ENCODE measurements around the gene C15orf39.
A peak's percentile ranks its signal among the peaks of the same experiment; 100 is the strongest.

C15orf39 gene

GRCh38 chr15:75174729-75175128 lies 27.0 kb upstream of the C15orf39 start:
- TF ChIP-seq TAF1 (IDR thresholded peaks at IDR 0.05; ENCODE audit: borderline replicate concordance, low read depth, low read length) (no peak), POLR2AphosphoS5 (IDR thresholded peaks at IDR 0.05; ENCODE audit: low read depth, low read length) (no peak), POLR2A (IDR thresholded peaks at IDR 0.05; ENCODE audit: low read depth, low read length) (no peak)
- FAIRE-seq = no peak
- no peak for DNase-seq (ENCODE audit: insufficient read length)

DNA sequence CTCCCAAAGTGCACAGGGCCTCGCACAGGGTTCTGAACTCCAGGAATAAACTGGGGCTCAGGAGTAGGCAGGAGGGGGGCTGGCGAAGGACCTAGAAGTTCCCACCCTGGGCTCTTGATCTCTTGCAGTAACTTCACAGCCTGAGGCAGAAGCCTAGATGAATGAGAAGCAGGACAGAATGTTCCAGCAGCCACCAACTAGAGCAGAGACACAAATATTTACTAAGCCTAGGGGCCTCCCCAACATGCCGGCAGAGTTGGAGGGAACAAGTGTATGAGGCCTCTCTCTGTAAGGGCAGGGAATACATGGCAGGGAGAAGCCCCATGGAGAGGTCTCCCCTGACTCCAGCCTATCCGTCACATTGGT lies 25.3 kb upstream of the C15orf39 start:
- TF ChIP-seq POLR2AphosphoS5 (IDR thresholded peaks at IDR 0.05; ENCODE audit: low read depth, low read length) (no peak), TAF1 (IDR thresholded peaks at IDR 0.05; ENCODE audit: borderline replicate concordance, low read depth, low read length) (no peak), POLR2A (IDR thresholded peaks at IDR 0.05; ENCODE audit: low read depth, low read length) (no peak)
- FAIRE-seq = no peak
- DNase-seq (ENCODE audit: insufficient read length) = no peak

GRCh38 chr15:75177360-75178071 lies 24.2 kb upstream of the C15orf39 start:
- no peak for TF ChIP-seq TAF1 (IDR thresholded peaks at IDR 0.05; ENCODE audit: borderline replicate concordance, low read depth, low read length)
- TF ChIP-seq POLR2AphosphoS5 (IDR thresholded peaks at IDR 0.05; ENCODE audit: low read depth, low read length) = no peak
- FAIRE-seq = no peak
- no peak for DNase-seq (ENCODE audit: insufficient read length)

DNA sequence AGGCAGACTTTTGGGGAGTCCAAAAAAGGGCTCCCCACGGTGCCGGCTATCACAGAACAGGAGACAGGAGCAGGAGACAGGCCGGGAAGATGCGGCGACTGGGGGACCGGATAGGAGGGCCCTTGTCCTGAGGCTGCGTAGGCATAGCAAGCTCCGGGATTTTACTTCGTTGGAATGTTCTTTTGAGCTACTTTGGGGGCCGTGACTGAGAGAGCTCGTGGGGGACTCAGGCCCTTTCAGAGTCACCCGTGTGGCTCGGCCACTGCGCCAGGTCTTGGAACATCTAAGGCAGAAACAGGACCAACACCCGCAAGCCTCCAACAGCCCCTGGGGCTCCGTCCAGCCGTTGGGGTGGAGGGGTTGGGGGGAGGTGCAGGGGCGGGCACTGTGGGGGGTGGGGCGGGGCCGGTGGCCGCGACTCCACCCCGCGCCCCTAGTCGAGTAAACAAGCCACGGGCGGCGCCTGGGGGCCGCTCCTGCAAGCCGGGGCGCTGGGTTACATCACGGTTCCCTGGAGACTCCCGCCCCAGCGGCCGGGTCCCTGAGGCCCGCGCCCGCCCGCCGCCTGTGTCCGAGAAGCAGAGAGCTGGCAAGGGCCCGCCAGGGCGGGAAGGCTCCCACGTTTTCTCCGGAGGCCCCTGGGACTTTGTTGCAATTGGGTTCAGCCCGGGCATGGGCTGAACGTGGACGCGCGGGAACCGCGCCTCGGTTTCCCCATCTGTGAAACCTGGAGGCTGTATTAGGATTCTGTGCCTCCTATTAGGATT lies 23.3 kb upstream of the C15orf39 start:
- DNase-seq (ENCODE audit: insufficient read length) (peak; percentile 61), FAIRE-seq (no peak)
- TF ChIP-seq POLR2AphosphoS5 (IDR thresholded peaks at IDR 0.05; ENCODE audit: low read depth, low read length) = no peak
- TF ChIP-seq POLR2A (IDR thresholded peaks at IDR 0.05; ENCODE audit: low read depth, low read length) = no peak
- no peak for TF ChIP-seq TAF1 (IDR thresholded peaks at IDR 0.05; ENCODE audit: borderline replicate concordance, low read depth, low read length)

DNA sequence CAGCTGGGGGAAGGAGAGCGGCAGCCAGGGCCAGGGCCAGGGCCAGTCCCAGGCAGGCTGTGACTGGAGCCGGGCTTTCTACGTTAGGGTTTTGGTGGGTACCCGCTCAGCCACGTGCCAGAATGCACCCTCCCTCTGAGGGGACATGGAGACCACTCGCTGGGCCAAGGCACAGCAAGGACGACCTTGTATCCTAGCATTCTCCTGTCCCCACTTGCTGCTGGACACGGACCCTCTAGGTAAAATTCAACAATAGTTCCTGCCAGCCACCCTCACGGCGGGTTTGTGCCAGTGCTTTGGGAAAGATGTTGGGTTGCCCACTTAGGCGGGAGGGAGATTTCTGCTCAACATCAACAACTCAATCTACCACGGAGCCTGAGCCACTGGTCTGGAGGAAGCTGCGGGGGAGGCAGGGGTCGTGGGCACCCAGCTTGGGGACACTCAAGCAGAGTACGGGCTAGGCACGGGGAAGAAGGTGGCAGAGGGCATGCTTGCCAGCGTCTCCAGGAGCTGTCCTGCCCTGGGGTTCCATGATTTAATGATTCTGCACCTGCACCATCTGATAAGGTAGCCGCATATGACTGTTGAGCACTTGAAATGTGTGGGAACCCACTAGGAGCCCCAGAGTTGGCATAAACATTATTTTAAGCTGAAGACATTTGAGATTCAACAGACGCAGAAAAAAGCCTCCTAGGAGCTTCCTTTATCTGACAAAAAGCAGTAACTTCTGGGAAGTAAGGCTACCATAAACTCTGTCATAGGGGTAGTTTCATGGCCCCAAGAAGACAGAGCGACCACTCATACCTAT lies 22.5 kb upstream of the C15orf39 start:
- TF ChIP-seq POLR2AphosphoS5 (IDR thresholded peaks at IDR 0.05; ENCODE audit: low read depth, low read length) (no peak), TAF1 (IDR thresholded peaks at IDR 0.05; ENCODE audit: borderline replicate concordance, low read depth, low read length) (no peak)
- no peak for DNase-seq (ENCODE audit: insufficient read length)
- FAIRE-seq = no peak

DNA sequence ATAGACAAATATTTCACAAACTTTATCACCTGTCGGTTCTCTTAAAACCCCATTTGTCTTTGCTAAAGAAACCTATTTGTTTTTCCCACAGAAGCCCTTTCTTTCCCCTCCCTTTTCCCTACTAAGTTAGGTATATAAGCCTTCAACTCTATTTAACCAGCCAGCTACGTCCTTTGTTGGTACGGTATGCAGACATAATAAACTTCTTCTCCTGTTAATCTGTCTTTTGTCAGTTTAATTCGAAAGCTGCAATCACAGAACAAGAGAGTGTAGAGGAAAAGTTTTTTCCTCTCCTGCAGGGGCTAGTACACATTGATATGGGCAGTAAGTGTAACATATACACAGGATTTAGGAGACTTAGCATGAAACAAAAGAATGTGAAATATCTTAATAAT lies 21.9 kb upstream of the C15orf39 start:
- DNase-seq (ENCODE audit: insufficient read length) (no peak), FAIRE-seq (no peak)
- no peak for TF ChIP-seq POLR2A (IDR thresholded peaks at IDR 0.05; ENCODE audit: low read depth, low read length)
- no peak for TF ChIP-seq POLR2AphosphoS5 (IDR thresholded peaks at IDR 0.05; ENCODE audit: low read depth, low read length)
- no peak for TF ChIP-seq TAF1 (IDR thresholded peaks at IDR 0.05; ENCODE audit: borderline replicate concordance, low read depth, low read length)

GRCh38 chr15:75181780-75182179 lies 19.9 kb upstream of the C15orf39 start:
- DNase-seq (ENCODE audit: insufficient read length) = no peak
- TF ChIP-seq POLR2AphosphoS5 (IDR thresholded peaks at IDR 0.05; ENCODE audit: low read depth, low read length) (no peak), POLR2A (IDR thresholded peaks at IDR 0.05; ENCODE audit: low read depth, low read length) (no peak), TAF1 (IDR thresholded peaks at IDR 0.05; ENCODE audit: borderline replicate concordance, low read depth, low read length) (no peak)
- FAIRE-seq = no peak

- TF ChIP-seq POLR2A (IDR thresholded peaks at IDR 0.05; ENCODE audit: low read depth, low read length) = no peak
- no peak for TF ChIP-seq TAF1 (IDR thresholded peaks at IDR 0.05; ENCODE audit: borderline replicate concordance, low read depth, low read length)
- no peak for TF ChIP-seq POLR2AphosphoS5 (IDR thresholded peaks at IDR 0.05; ENCODE audit: low read depth, low read length)
- FAIRE-seq = no peak
These were observed 19.2 kb upstream of the C15orf39 start for GRCh38 chr15:75182187-75183131.

GRCh38 chr15:75185271-75186029 lies 16.2 kb upstream of the C15orf39 start:
- FAIRE-seq (no peak), DNase-seq (ENCODE audit: insufficient read length) (no peak)
- TF ChIP-seq TAF1 (IDR thresholded peaks at IDR 0.05; ENCODE audit: borderline replicate concordance, low read depth, low read length) (no peak), POLR2A (IDR thresholded peaks at IDR 0.05; ENCODE audit: low read depth, low read length) (no peak), POLR2AphosphoS5 (IDR thresholded peaks at IDR 0.05; ENCODE audit: low read depth, low read length) (no peak)

More at GRCh38 chr15:75182187-75183131, 19.2 kb upstream of the C15orf39 start:
- DNase-seq (ENCODE audit: insufficient read length) = peak; percentile 9

DNA sequence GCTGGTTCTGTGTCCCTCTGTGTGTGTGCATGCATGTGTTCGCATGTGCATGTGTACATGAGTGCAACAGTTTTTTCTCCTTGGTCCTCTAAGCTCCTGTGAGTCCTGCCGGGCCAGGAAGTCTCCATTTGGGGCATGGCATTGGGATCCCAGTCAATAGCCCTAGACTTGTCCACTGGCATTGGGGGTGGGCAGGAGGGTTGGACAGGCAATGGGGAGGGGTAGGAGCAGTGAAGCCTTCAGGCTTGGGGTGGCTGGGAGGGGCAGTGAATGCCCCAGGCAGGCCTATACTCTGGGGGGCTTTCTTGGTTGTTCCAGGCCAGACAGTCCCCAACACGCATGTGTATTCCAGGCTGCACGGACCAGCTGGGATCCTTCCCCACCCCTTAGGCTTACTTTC lies 15.6 kb upstream of the C15orf39 start:
- DNase-seq (ENCODE audit: insufficient read length) = no peak
- TF ChIP-seq TAF1 (IDR thresholded peaks at IDR 0.05; ENCODE audit: borderline replicate concordance, low read depth, low read length) (no peak), POLR2AphosphoS5 (IDR thresholded peaks at IDR 0.05; ENCODE audit: low read depth, low read length) (no peak), POLR2A (IDR thresholded peaks at IDR 0.05; ENCODE audit: low read depth, low read length) (no peak)
- no peak for FAIRE-seq
